H9 (cell line): ENCODE data around the gene NFASC. TPM values are rescaled to one million over a fixed set of nuclear protein-coding genes. Genes with fewer than 3 reads are reported as not detected.

ENCODE experiments used
- DNase-seq: peaks from one replicate; pipeline ENCODE4 v3.0.0-alpha.2; 2017
- H2AFZ ChIP-seq: one replicate; pipeline ENCODE4 v1.6.1; 2013; ENCODE audit warnings: mild to moderate bottlenecking, low read length, control low read depth, moderate library complexity
- H2AK5ac ChIP-seq: 2 replicates; pipeline ENCODE4 v1.6.1; 2013; ENCODE audit warnings: low read length, control low read depth, mixed read lengths; ENCODE audit not compliant: insufficient read length
- H2BK120ac ChIP-seq: one replicate; pipeline ENCODE4 v1.6.1; 2013; ENCODE audit warnings: low read depth, mild to moderate bottlenecking, low read length, control low read depth, inconsistent platforms; ENCODE audit not compliant: poor library complexity, severe bottlenecking
- H2BK12ac ChIP-seq: 2 replicates; pipeline ENCODE4 v1.6.1; 2013; ENCODE audit warnings: low read length, control low read depth, mixed read lengths, low read depth; ENCODE audit not compliant: insufficient read length
- H2BK15ac ChIP-seq: 2 replicates; pipeline ENCODE4 v1.6.1; 2013; ENCODE audit warnings: low read depth, low read length, control low read depth
- H2BK20ac ChIP-seq: one replicate; pipeline ENCODE4 v1.6.1; 2013; ENCODE audit warnings: low read depth, mild to moderate bottlenecking, low read length, control low read depth, inconsistent platforms; ENCODE audit not compliant: poor library complexity, severe bottlenecking
- H2BK5ac ChIP-seq: 2 replicates; pipeline ENCODE4 v1.6.1; 2013; ENCODE audit warnings: low read length, control low read depth, mixed read lengths; ENCODE audit not compliant: insufficient read length
- H3K14ac ChIP-seq: 2 replicates; pipeline ENCODE4 v1.6.1; 2013; ENCODE audit warnings: low read length, control low read depth; ENCODE audit not compliant: insufficient read depth
- H3K18ac ChIP-seq: 2 replicates; pipeline ENCODE4 v1.6.1; 2013; ENCODE audit warnings: low read depth, mild to moderate bottlenecking, mixed read lengths, low read length, control low read depth; ENCODE audit not compliant: insufficient read length
- H3K23ac ChIP-seq: 2 replicates; pipeline ENCODE4 v1.6.1; 2013; ENCODE audit warnings: low read length, control low read depth, mixed read lengths, low read depth; ENCODE audit not compliant: insufficient read length
- H3K23me2 ChIP-seq: 2 replicates; pipeline ENCODE4 v1.6.1; 2013; ENCODE audit warnings: low read depth, mild to moderate bottlenecking, mixed read lengths, low read length, control low read depth; ENCODE audit not compliant: insufficient read length, poor library complexity, severe bottlenecking
- H3K27ac ChIP-seq: 2 replicates; pipeline ENCODE4 v1.5.1; 2013; ENCODE audit warnings: low read length, control low read depth, mixed read lengths, low read depth; ENCODE audit not compliant: insufficient read length
- H3K27me3 ChIP-seq: 2 replicates; pipeline ENCODE4 v1.6.1; 2013; ENCODE audit warnings: low read length, control low read depth, inconsistent platforms; ENCODE audit not compliant: insufficient read depth
- H3K4ac ChIP-seq: 2 replicates; pipeline ENCODE4 v1.6.1; 2013; ENCODE audit warnings: low read depth, mild to moderate bottlenecking, control low read depth, inconsistent platforms, low read length, moderate library complexity
- H3K4me1 ChIP-seq: 2 replicates; pipeline ENCODE4 v1.6.1; 2013; ENCODE audit warnings: low read length, control low read depth, inconsistent platforms; ENCODE audit not compliant: insufficient read depth
- H3K4me2 ChIP-seq: 2 replicates; pipeline ENCODE4 v1.6.1; 2013; ENCODE audit warnings: low read length, control low read depth, mixed read lengths; ENCODE audit not compliant: insufficient read length, insufficient read depth
- H3K56ac ChIP-seq: 2 replicates; pipeline ENCODE4 v1.6.1; 2013; ENCODE audit warnings: low read depth, mild to moderate bottlenecking, mixed read lengths, low read length, control low read depth; ENCODE audit not compliant: insufficient read length
- H3K79me1 ChIP-seq: 2 replicates; pipeline ENCODE4 v1.6.1; 2013; ENCODE audit warnings: low read depth, mild to moderate bottlenecking, moderate library complexity, low read length, control low read depth, inconsistent platforms; ENCODE audit not compliant: insufficient read depth, poor library complexity, severe bottlenecking
- H3K79me2 ChIP-seq: 2 replicates; pipeline ENCODE4 v1.6.1; 2013; ENCODE audit warnings: low read length, control low read depth, inconsistent platforms; ENCODE audit not compliant: insufficient read depth
- H3K9ac ChIP-seq: 2 replicates; pipeline ENCODE4 v1.6.1; 2013; ENCODE audit warnings: low read length, control low read depth, mixed read lengths; ENCODE audit not compliant: insufficient read length; ENCODE audit errors: extremely low read depth
- H3K9me3 ChIP-seq: one replicate; pipeline ENCODE4 v1.6.1; 2013; ENCODE audit warnings: low read depth, low read length, inconsistent platforms; ENCODE audit not compliant: control insufficient read depth
- H3T11ph ChIP-seq: one replicate; pipeline ENCODE4 v1.6.1; 2013; ENCODE audit warnings: mild to moderate bottlenecking, low read length, control low read depth, inconsistent platforms
- H4K20me1 ChIP-seq: one replicate; pipeline ENCODE4 v1.6.1; 2013; ENCODE audit not compliant: control insufficient read depth, insufficient read length, insufficient read depth
- H4K5ac ChIP-seq: 2 replicates; pipeline ENCODE4 v1.6.1; 2013; ENCODE audit warnings: low read depth, mild to moderate bottlenecking, mixed read lengths, low read length, control low read depth; ENCODE audit not compliant: insufficient read length
- H4K8ac ChIP-seq: replicated peaks from 2 replicates; pipeline ENCODE4 v1.6.1; 2013; ENCODE audit warnings: low read length, control low read depth, mixed read lengths, low read depth; ENCODE audit not compliant: insufficient read length
- H4K91ac ChIP-seq: 2 replicates; pipeline ENCODE4 v1.6.1; 2013; ENCODE audit warnings: low read depth, mild to moderate bottlenecking, moderate library complexity, mixed read lengths, low read length, control low read depth; ENCODE audit not compliant: insufficient read length
- H3K27ac Mint-ChIP-seq, 3 experiments: 2 replicates in 2 of 3; 3 replicates in 1 of 3; pipeline ENCODE4 v1.8.0; 2020 to 2021; ENCODE audit warnings: mixed read lengths in 3 of 3, mild to moderate bottlenecking in 1 of 3, moderate library complexity in 1 of 3
- H3K27me3 Mint-ChIP-seq: 2 replicates; pipeline ENCODE4 v1.8.0; 2021; ENCODE audit warnings: low read depth, mild to moderate bottlenecking, moderate library complexity, mixed read lengths
- H3K36me3 Mint-ChIP-seq, 3 experiments: 2 replicates in 2 of 3; 3 replicates in 1 of 3; pipeline ENCODE4 v1.8.0; 2020 to 2021; ENCODE audit warnings: low read depth in 3 of 3, mixed read lengths in 3 of 3; ENCODE audit not compliant: insufficient read depth in 1 of 3
- H3K4me1 Mint-ChIP-seq, 2 experiments: 2 replicates each; pipeline ENCODE4 v1.8.0; 2020; ENCODE audit warnings: mixed read lengths in 2 of 2
- H3K4me3 Mint-ChIP-seq, 2 experiments: 2 replicates in 1 of 2; 3 replicates in 1 of 2; pipeline ENCODE4 v1.8.0; 2020 to 2021; ENCODE audit warnings: mild to moderate bottlenecking in 2 of 2, mixed read lengths in 2 of 2, moderate library complexity in 1 of 2
- H3K9me3 Mint-ChIP-seq, 2 experiments: 2 replicates in 1 of 2; 3 replicates in 1 of 2; pipeline ENCODE4 v1.8.0; 2020; ENCODE audit warnings: mild to moderate bottlenecking in 2 of 2, mixed read lengths in 2 of 2, moderate library complexity in 1 of 2
- WGBS: extraction: QIAGEN DNeasy Blood & Tissue Kit; methylation state at CpG from one replicate; pipeline ENCODE4 v1.1.7; 2013; ENCODE audit warnings: missing lambda C conversion rate, low lambda C conversion rate, mixed read lengths; ENCODE audit not compliant: insufficient read length; ENCODE audit errors: extremely low coverage; 5-methylcytosine and 5-hydroxymethylcytosine counted together
- total RNA-seq: library from RNA; stranded (reverse); gene quantifications from 2 replicates; pipeline ENCODE4 v1.2.1, GENCODE V29; 2021
- TF ChIP-seq, protein P1 (sequence below): fragments of 200-600 bp; sonication (generic); conservative IDR thresholded peaks from 3 replicates; pipeline ENCODE4 v1.8.0; 2021; ENCODE audit warnings: antibody characterized with exemption, mild to moderate bottlenecking

The NFASC gene
- total RNA-seq, 1 experiment from 2014 or later = 5.0 TPM

DNA sequence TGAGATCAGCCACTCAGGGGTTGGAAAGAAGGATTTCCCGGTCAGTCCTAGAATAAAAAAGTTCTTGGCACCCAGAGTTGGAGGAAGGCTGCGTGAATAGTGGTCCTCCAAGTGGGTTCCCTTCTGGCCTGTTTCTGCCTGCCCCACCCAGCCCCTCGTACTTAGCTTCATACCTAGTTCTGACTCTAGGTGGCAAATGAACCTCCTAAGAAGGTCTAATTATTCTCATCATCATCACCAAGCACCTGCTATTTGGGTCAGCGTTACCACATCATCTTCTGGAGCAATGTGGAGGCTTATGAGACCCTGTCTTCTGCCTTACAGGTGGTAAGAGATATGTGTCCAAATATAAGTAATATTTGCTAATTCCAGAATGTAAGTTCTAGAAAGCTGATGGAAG lies 35.9 kb upstream of the NFASC start:
- WGBS = no CpG with 5 or more reads among the region's 4 CpGs
- Histone ChIP-seq H2BK12ac (no peak overlapping the region), H2BK15ac (no peak overlapping the region), H4K20me1 (no peaks in the 10 kb centered on the region), H2BK120ac (no peak overlapping the region), H2BK20ac (no peak overlapping the region), H3K23me2 (no peaks in the 10 kb centered on the region), H3K79me1 (no peaks in the 10 kb centered on the region), H3K4me2 (no peak overlapping the region), H3K9me3 (no peaks in the 10 kb centered on the region), H2AFZ (no peak overlapping the region), H3K27ac (no peak overlapping the region), H2AK5ac (no peak overlapping the region), H4K91ac (no peak overlapping the region), H3K9ac (no peak overlapping the region), H3K18ac (no peak overlapping the region), H3K4ac (no peak overlapping the region), H3K27me3 (no peaks in the 10 kb centered on the region; the same call in 1 of the 2 replicates), H4K5ac (no peak overlapping the region), H4K8ac (no peak overlapping the region), H3K79me2 (no peaks in the 10 kb centered on the region), H3K14ac (no peak overlapping the region), H3K23ac (no peak overlapping the region), H3T11ph (no peak overlapping the region), H3K4me1 (no peaks in the 10 kb centered on the region; the same call in 1 of the 2 replicates), H3K56ac (no peak overlapping the region), H2BK5ac (no peak overlapping the region)
- TF ChIP-seq, protein P1, sequence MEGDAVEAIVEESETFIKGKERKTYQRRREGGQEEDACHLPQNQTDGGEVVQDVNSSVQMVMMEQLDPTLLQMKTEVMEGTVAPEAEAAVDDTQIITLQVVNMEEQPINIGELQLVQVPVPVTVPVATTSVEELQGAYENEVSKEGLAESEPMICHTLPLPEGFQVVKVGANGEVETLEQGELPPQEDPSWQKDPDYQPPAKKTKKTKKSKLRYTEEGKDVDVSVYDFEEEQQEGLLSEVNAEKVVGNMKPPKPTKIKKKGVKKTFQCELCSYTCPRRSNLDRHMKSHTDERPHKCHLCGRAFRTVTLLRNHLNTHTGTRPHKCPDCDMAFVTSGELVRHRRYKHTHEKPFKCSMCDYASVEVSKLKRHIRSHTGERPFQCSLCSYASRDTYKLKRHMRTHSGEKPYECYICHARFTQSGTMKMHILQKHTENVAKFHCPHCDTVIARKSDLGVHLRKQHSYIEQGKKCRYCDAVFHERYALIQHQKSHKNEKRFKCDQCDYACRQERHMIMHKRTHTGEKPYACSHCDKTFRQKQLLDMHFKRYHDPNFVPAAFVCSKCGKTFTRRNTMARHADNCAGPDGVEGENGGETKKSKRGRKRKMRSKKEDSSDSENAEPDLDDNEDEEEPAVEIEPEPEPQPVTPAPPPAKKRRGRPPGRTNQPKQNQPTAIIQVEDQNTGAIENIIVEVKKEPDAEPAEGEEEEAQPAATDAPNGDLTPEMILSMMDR = peak; percentile 17; the same call in 1 of the 3 replicates
- H3K27me3 Mint-ChIP-seq = peaks cover 3% of the 10 kb centered on the region
- DNase-seq = no peak
- no peak overlapping the region; a peak in 1 of 7 replicates for H3K27ac Mint-ChIP-seq
- no peaks in the 10 kb centered on the region for H3K9me3 Mint-ChIP-seq
- H3K4me3 Mint-ChIP-seq = no peak overlapping the region
- H3K36me3 Mint-ChIP-seq = no peaks in the 10 kb centered on the region
- peaks cover 19 to 42% of the 10 kb centered on the region in 2 experiments for H3K4me1 Mint-ChIP-seq
